Measurements from ENCODE around the gene RANBP2. TPM values are rescaled to one million over a fixed set of nuclear protein-coding genes. Genes with fewer than 3 reads are reported as not detected.

RANBP2 gene
- total RNA-seq, 2 donors from 2014 or later: 62.1 to 72.0 TPM

DNA sequence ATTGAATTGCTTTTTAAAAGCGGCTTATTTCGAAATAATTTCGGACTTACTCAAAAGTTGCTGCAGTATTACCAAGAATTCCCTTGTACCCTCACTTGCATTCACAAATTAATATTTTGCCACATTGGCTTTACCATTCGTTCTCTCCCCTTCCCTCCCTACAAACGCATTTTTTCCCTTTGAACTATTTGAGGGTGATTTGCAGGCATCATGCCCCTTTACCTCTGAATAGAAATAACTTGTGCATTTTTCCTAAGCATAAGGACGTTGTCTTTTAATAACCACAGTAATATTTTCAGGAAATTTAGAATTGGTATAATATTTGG, 67.9 kb downstream of the RANBP2 start:
- intact Hi-C loops (cut with DNase I): no loop called here
- no peaks in the 10 kb centered on the region for H3K36me3 ChIP-seq
- no peaks in the 10 kb centered on the region for H3K27me3 ChIP-seq
- no peak for DNase-seq
- no peaks in the 10 kb centered on the region for H3K4me1 ChIP-seq
- no peak for TF ChIP-seq CTCF (IDR thresholded peaks at IDR 0.05)
- peak overlapping the region; percentile 82 to 84 for H3K9ac ChIP-seq (ENCODE audit: low read depth in 2 of 2, low read length in 2 of 2)
- no peak overlapping the region for H3K27ac ChIP-seq
- no peaks in the 10 kb centered on the region for H3K9me3 ChIP-seq
- peak overlapping the region; percentile 79 for H3K4me3 ChIP-seq

DNA sequence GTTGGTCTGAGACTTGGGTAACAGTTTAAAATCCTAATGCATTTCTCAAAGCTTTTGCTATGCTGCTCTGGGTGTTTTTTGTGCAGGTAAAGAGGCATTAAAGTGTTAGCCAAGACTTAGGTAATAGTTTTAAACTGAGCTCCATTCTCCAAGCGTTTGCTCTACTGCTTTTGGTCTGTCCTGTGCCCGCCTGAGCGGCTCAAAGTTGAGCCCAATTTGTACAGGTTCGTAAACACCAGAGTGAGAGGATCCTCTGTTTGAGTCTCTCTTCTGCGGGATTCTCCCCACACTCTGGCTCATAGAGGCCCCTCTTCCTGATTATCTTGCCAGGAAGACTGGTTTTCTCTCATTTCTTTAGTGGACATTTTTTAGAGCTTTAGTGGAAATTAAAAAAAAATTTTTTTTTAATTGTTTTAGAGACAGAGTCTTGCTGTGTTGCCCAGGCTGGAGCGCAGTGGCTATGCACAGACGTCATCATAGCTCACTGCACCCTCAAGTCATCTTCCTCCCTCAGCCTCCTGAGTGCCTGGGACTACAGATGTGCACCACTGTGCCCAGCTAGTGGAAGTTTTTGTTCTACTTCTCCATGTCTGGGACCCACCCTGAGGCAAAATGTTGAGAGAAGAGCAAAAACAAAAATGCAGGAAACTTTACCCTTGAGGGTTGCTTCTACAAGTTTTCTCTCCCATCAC, 83.9 kb downstream of the RANBP2 start:
- Histone ChIP-seq H3K27me3 (no peaks in the 10 kb centered on the region), H3K9ac (ENCODE audit: low read depth in 2 of 2, low read length in 2 of 2) (no peak overlapping the region), H3K4me3 (no peak overlapping the region), H3K27ac (no peak overlapping the region), H3K4me1 (no peaks in the 10 kb centered on the region), H3K36me3 (no peaks in the 10 kb centered on the region), H3K9me3 (no peaks in the 10 kb centered on the region)
- no peak for TF ChIP-seq CTCF (IDR thresholded peaks at IDR 0.05)
- intact Hi-C loops (cut with DNase I): no loop called here
- DNase-seq: no peak

DNA sequence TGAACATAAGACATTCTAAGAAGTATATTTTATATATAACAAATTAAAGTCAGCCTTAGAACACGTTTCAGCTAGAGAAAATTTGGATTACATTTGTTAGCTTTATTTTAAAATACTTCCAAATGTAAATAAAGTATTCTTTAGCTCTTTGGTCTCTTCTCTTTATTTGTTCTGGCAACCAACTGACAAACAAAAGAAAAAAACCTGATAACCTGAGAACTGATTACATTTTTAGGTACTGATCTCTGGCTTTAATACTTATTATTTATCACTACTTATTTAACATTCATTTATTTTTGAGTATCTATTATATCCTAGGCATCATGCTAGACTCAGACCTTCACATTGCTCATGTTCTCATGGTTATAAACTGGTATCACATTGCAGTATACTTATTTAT, 85.8 kb downstream of the RANBP2 start:
- H3K4me3 ChIP-seq: no peak overlapping the region
- H3K4me1 ChIP-seq: no peaks in the 10 kb centered on the region
- no peak overlapping the region for H3K9ac ChIP-seq (ENCODE audit: low read depth in 2 of 2, low read length in 2 of 2)
- intact Hi-C loops (cut with DNase I): no loop called here
- H3K27me3 ChIP-seq: no peaks in the 10 kb centered on the region
- no peak overlapping the region for H3K27ac ChIP-seq
- no peaks in the 10 kb centered on the region for H3K9me3 ChIP-seq
- DNase-seq: no peak
- no peak for TF ChIP-seq CTCF (IDR thresholded peaks at IDR 0.05)
- H3K36me3 ChIP-seq: no peaks in the 10 kb centered on the region

GRCh38 chr2:108805782-108806181, 86.5 kb downstream of the RANBP2 start:
- Histone ChIP-seq H3K4me3 (no peak overlapping the region), H3K9me3 (no peaks in the 10 kb centered on the region), H3K9ac (ENCODE audit: low read depth in 2 of 2, low read length in 2 of 2) (no peak overlapping the region), H3K27ac (no peak overlapping the region), H3K27me3 (no peaks in the 10 kb centered on the region), H3K4me1 (no peaks in the 10 kb centered on the region), H3K36me3 (no peaks in the 10 kb centered on the region)
- intact Hi-C loops (cut with DNase I): no loop called here
- no peak for DNase-seq
- no peak for TF ChIP-seq CTCF (IDR thresholded peaks at IDR 0.05)

DNA sequence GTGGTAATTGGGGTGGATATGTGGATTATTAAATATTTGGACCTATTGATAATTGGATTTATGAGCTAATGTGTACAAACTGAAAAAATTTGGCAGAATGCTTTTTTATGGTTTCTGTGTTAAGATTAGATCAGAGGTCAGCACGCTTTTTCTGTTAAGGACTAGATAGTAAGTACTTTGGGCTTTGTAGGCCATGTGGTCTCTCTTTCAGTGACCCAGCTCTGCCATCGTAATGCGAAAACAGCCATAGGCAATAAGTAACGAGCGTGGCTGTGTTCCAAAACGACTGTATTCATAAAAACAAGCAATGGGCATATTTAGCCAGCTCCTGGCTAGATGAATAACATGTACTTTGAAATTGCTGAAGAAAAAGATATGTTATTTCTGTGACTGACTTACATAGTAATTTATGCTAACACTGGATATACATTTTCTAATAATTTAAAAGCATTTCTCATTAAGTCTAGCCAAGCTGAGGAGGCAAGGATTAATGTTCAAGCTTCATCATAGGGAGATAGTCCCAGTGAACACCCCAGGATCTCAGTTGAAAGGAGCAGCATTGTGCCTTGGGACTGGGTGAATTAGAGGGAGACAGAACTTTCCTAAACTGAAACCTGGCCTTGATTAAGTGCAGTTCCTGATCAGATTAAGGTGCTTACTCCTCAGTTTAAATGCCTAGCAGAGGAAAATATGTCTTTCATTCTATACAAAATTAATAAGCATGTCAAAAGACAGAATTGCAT, 87.3 kb downstream of the RANBP2 start:
- intact Hi-C loops (cut with DNase I): no loop called here
- no peak for TF ChIP-seq CTCF (IDR thresholded peaks at IDR 0.05)
- no peak overlapping the region for H3K27ac ChIP-seq

More for the DNA sequence above, 87.3 kb downstream of the RANBP2 start:
- no peak overlapping the region for H3K4me3 ChIP-seq
- no peaks in the 10 kb centered on the region for H3K27me3 ChIP-seq
- H3K9me3 ChIP-seq: no peaks in the 10 kb centered on the region
- H3K9ac ChIP-seq (ENCODE audit: low read depth in 2 of 2, low read length in 2 of 2): no peak overlapping the region
- no peaks in the 10 kb centered on the region for H3K4me1 ChIP-seq
- H3K36me3 ChIP-seq: no peaks in the 10 kb centered on the region
- no peak for DNase-seq

All from colonic mucosa (tissue), 4 donors.